GM19452 (cell line): ENCODE measurements around the gene KRT85.

Experiments used
- ATAC-seq: cut with Tn5 transposase; IDR thresholded peaks from one replicate; pipeline ENCODE4 v1.9.1; 2021; ENCODE audit not compliant: unreplicated experiment

KRT85 gene

DNA sequence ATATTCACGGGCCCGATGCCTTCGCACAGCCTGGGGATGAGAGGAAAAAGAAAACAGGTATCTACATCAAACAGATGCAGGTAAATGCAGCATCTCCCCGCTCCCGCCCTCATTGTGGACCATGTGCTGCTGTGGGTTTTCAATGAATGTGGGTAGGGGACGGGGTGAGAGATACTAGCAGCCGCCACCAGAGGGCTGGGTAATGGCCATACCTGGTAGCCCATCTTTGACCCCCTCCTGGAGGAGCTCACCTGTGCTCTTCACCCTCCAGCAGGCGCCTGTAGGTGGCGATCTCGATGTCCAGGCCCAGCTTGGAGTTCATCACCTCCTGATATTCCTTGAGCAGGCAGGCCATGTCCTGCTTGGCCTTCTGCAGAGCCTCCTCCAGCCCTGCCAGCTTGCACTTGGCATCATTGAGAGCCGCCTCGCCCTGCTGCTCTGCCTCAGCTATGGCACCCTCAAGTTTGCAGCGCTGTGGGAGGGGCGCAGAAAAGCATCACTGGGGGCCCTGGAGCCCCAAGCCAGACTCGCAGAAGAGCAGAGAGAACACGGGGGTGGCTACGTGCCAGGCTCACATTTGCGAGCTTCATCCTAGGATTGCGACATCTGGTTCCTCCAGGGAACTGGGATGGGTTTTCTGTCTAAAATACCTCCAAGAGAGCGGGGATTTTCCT, 28.6 kb upstream of the KRT85 start:
- no peak for ATAC-seq

DNA sequence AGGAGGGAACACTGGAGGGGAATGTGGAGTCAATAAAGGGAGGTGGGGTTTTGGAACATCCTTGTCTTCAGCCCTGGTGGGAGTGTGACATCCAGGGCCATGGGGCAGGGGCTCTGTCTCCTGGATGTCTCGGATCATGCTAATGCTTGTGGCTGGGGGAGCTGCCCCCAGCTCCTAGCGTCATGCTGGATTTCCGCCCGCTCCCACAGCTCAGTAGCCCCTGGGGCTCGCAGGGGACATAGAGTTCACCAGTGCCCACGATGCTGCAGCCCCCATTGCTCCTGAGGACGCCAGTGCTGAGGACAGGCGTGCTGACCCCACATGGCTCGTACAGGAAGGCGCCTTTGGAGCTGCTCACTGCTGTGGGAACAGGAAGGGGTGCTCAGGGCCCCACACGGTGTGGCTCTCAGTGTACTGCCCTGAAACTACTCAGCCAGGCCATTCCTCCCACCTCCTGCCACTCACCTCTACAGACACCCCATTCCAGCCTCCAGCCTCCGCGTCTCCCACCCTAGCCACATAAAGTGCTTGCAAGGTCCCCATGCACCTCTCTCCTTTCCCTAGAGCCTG, 27.6 kb upstream of the KRT85 start:
- ATAC-seq, result no peak

DNA sequence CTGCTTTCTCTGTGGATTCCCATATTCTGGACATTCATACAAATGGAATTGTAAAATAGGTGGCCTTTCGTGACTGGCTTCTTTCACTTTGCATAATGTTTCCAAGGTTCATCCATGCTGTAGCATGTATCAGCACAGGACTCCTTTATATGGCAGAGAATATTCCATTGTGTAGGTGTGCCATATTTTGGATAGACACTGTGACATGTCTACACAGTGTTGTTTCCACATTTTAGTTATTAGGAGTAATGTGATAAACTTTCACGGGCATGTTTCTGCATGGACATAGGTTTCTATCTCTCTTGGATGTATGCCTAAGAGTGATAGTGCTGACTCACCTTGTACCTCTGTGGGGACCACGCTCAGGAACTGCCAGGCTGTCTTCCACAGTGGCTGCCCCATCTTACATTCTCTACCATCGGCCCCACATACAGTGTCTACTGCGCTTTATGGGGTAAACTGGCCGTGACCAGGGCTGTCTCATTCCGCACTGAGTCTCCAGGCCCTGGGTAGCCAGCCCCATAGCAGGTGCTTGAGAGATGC, 25.3 kb upstream of the KRT85 start:
- no peak for ATAC-seq

DNA sequence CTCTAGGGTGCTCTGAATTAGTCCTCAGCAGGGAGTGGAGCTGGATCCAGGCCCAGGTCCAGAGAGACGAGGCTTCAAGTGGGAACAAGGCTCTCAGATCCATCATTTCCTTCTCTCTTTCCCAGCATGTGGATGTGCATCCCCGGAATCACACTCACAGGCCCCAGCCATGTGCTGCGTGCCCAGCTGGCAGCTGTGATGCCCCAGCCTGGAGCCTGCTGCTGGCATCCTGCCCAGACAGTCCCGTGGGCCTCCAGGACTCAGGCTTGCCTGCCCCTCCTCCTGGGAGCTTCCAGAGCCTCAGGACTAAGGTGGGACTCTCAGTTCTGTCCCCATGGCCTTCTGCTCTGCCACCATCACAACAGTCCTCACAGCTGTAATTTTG, 24.3 kb upstream of the KRT85 start:
- ATAC-seq, result no peak

DNA sequence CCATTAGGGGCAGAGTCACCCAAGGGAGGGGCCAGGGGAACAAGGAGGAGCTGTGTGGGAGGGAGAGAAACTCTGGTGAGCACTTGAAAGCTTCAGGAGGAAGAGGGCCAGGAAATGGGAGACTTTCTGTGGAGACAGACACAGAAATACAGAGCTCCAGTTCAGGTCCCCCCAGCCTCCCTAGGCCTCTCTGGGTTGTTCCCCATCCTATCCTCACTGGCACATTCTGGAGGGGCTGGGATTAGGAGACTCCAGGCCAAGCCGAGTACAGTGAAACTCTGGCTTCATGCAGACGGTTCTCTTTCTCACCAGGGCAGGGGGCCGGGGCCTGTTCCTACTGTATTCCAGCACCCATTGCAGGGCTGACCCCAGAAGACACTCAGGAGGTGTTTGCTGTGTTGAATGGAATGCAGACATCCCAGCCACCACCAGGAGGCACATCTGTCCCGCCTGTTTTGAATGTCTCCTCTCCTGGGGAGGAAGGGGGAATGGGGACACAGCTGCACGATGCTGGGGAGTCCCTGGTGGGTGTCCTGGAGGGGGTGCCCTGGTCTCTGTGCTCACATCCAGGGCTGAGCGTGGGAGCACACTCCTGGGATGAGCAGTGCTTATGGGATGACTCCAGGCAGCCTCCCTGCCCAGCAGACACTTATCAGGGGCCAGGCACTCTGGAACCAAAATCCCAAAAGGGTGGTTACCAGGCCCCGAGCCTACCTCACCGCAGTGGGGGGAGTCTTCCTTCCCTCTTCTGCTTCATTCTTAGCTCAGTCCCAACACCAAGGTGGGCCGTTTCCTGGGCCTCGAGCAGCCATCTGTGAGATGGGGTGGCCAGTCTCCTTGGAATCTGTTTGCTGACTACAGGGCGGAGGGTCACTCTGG, 23.7 kb upstream of the KRT85 start:
- ATAC-seq, result no peak

DNA sequence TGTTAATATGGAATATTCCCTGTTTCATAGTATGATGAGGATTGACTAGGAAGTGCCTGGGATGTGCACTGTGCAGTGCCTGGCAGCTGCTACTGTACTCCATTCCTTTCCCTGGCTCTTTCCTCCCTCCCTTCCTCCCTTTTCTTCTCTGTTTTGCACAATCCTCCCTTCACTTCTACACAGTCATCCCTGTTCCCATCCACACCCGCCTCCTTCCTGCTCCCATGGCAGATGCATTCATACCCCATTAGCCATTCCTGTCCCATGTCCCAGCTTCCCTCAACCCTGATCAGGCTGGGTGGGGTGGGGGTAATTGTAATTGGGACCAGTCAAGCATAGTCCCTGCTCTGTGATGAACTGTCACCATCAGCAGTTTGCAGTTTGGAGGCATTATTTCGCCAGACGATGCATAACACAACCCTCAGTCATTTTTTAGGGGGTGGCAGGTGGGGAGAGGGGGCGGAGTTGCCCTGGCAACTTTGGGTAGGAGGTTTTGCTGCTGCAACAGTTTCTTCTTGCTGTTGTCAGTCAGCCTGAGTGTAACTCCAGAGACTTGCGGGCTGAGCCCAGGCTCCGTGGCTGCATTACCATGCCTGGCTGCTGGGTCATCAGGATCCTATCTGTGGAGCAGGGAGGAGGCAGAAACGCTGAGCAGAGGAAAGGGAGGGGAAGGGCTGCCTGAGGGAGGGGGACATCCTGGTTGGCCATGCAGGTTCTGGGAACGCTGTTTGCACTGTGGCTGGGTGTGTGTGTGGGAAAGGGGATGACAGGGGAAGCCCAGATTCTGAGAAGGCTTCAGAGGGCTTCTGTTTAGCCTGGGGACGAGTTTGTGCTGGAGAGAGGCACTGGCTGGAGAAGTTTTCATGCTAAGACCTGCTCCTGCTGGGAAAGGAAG, 22.3 kb upstream of the KRT85 start:
- ATAC-seq, result no peak

DNA sequence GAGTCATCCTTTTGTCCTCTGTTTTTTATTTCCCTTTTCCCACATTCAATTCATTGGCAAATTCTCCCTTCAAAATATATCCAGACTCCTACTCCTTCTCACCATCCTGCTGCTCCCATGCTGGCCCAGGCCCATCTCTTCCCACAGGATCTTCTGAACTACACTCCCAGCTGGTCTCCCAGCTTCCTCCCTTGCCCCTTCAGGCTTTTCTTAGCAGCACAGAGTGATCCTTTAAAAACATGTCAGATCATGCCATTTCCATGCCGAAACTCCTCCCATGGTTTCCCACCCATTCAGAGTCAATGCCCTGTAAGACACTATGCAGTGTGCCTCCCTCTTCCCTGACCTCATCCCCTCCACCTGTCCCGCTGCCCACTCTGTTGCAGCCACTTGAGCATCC, 20.6 kb upstream of the KRT85 start:
- ATAC-seq, result no peak

DNA sequence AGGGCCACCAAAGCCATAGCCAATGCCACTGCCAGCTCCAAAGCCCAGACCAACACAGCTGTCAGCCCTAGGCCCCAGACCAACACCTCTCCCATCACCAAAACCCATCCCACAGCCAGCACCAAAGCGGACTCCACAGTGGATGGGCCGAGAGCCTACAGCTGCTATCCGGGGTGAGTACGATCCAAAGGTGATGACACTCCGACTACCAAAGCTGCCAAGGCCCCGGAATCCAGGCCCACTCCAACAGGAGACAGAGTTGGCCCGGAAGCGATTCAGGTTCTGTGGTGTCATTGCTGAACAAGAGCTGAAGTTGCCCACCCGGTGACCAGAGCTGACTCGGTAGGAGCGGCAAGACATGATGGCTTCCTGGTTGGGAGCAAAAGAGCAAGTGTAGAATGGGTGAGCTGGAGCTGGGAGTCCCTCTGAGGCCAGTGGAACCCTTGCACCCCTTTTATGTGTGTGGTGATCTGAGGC, 18.0 kb upstream of the KRT85 start, which contains the start of gene KRT84:
TSS of gene KRT84 (minus strand) at position 427 of the 477 bp plus-strand sequence. CDS start at position 360, 67 bp downstream.
- no peak for ATAC-seq

DNA sequence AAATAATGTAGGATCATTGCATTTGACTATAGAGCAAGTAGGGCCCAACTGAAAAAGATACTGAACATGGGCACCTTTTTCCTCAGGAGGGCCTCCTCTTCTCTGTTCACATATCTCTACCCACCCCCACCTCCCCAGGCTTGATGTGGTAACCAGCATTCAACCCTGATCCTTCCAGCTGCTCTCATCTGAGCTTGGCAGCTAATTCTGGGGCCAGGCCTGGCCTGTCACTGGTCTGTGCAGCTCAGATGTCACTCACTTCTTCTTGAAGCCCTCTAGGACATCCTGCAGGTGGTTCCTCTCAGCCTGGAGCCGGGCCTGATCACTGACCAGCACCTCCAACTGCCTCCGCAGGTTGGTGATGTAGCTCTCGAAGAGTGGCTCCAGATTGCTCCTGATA, 16.1 kb upstream of the KRT85 start:
- ATAC-seq, result no peak

DNA sequence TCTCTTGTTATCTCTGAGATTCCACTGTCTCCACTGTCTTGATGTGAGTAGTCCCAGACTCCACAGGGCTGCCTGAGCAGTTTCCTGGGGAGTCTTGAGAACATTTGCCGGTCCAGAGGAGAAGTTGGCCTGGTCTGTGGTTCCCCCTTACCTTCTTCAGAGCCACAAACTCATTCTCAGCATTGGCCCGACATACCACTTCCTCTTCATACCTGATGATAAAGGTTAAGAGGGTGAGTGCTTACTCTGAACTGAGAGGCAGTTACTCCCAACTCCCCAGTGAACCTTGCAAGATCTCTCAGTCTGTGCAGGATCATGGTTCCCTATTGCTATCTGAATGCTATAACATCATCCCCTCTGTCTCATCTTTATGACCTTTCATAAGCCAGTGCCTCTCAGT, 15.6 kb upstream of the KRT85 start:
- ATAC-seq, result no peak

DNA sequence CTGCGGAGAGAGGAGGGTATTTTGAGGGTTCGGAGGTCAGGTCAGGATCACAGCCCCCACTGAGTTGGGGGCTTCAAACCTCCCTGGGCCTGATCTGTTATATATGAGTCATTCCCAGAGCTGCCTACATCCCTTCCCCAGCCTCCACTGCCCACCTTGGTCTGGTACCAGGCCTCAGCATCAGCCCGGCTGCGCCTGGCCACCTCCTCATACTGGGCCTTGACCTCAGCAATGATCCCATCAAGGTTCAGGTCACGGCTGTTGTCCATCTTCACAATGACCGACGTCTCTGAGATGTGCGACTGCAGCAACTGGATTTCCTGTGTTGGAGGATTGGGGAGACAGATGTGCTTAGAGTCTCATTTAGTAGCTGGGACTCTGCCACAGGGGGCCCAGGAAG, 13.9 kb upstream of the KRT85 start:
- no peak for ATAC-seq

DNA sequence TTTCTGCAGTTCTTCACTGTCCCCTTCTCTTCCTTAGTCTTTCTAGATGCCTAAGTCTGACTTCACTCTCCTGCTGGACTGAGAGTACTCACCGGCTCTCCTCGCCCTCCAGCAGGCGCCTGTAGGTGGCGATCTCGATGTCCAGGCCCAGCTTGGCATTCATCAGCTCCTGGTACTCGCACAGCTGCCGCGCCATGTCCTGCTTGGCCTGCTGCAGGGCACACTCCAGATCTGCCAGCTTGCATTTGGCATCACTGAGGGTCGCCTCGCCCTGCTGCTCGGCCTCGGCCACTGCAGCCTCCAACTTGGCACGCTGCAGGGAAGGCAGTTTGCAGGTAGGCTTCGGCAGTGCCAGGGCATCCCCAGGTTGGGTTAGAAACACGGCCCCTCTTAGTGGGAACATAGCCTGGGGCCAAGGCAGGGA, 13.0 kb upstream of the KRT85 start:
- no peak for ATAC-seq

DNA sequence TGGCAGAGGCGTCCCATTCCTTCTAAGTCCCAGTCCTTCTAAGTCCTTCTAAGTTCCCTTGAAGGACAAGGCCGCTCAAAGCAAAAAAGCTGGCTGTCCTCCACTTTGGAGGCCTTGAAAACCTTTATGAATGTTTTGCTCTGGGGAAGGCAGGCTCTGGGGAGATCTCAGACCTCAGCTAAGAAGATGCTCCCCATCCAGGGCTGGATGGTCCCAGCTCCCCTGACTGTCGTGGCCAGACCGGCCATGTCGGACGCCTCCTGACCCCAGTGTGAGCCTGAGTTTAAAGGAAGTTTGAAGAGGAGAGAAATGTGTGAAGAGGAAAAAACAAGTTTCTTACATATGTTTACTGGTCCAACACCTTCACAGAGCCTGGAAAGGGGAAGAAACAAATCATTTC, 12.3 kb upstream of the KRT85 start:
- no peak for ATAC-seq

DNA sequence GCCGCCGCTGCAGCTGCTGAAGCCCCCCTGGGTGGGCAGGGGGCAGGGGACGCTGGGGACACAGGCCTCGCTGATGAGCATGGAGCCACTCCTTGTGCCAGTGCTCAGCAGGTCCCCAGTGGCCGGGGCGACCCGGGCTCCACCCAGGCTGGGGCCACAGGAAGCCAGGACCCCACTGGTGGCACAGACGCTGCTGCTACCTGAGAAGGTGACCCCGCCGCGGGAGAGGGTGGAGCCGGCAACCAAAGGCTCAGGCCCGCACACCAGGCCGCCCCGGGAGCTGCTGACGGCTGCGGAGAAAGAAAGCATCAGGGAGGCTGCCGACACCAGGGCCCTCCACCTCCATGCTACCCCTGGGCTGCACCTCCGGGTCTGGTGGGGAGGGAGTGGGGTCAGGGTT, 10.8 kb upstream of the KRT85 start:
- no peak for ATAC-seq

DNA sequence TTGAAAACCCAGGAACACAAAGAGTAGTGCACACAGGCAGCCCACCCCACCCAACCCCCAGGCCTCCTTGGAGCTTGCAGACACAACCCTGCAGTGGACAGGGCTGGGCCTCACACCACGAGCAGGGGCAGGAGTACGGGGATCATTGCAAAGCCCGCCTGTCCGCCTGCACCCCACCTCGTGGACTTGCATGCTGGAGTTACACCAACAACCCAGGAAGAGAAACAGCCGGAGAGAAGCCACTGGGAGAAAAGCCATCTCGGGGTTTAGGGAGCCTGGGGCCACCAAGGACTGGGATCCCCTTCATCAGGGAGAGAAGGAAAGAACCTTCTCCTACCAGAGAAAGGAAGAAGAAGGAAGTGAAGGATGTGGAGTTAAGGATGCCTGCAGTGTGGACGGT, 10.0 kb upstream of the KRT85 start:
- no peak for ATAC-seq

DNA sequence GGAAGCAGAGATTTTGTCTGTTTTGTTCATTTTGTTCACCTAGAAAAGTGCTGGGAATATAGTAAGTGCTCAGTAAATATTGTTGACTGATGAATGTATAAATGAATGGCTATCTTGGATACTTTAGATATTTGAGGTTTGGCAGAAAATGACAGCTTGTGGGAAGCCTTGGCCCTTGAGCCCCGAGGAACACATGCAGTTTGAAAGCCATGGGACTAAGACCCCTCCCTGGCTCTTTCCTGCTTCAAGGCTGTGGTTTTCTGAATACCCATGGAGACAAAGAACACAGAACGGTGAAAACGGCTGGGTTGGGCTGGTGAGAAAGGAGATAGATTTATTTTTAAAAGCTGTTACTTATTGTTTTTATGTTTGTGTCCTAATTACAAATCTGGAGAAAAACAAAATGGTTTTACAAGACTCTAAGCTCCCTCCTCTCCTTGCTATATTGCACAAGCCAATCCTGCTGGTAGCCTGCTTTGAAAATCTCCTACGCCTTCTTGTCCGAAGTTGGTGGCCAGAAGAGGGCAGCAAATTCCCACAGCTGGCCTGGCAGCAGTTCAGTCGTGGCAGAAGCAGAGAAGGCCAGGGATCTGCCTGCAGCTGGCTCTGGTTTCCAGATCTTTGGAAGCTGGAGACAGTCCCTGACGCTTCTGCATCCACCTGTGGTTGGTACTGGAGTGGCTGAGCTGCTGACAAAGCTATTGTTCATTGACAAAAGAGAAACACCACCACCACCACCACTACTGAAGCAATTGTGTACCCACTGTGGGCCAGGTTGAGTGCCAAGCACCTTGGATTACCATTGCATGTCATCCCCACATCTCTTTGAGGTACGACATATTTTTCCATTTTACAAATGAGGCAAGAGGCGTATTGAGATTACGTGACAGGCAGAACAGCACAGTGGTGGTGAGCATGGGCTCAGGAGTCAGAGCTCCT, 5.2 kb upstream of the KRT85 start:
- ATAC-seq, result no peak

DNA sequence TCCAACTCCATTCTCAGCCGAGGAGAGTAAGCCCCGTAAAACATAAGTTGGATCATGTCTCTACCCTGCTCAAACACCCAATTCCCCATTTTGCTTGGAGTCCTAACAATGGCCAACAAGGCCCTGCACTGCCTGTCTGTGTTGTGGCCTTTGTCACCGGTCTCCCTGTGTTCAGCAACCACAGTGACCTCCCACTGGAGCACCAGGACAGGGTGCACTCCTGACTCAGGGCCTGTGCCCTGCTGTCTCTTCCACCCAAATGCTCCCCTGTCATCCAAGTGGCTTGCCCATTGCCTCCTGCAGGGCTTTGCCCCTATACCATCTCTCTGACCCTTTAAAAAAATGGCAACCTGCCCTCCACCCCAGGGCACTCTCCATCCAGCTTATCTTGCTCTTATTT, 4.4 kb upstream of the KRT85 start:
- ATAC-seq, result no peak

DNA sequence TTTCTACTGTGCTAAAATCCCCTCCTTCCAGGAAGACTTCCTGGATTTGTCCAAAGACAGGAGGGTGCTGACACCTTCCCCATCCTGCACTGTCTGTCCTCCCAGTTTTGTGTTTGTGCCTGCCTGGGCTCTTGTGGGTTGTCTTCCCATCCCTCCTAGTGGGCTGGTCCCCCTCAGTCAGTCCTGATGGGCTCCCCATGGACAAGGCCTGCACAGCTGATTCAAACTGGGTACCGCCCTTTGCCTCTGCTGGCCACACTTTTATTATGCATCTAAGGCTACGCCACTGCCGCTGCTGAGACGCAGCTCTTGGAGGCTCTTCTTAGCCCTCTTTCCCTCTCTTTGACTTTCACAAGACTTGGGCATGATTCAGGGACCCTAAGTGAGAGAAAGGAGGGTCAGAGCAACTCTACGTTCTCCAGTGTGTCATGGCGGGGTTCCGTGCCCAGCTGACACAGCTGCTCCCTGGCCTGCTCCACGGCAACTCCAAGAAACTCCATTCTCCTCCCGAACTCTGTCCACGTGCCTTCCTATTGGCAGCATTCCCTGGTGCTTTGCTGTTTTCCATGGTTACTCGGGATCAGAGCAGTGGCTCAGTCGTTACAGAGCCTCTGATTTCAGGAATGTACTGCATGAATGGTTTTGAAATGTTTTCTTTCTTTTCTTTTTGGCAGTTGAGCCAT, 3.8 kb upstream of the KRT85 start:
- no peak for ATAC-seq

DNA sequence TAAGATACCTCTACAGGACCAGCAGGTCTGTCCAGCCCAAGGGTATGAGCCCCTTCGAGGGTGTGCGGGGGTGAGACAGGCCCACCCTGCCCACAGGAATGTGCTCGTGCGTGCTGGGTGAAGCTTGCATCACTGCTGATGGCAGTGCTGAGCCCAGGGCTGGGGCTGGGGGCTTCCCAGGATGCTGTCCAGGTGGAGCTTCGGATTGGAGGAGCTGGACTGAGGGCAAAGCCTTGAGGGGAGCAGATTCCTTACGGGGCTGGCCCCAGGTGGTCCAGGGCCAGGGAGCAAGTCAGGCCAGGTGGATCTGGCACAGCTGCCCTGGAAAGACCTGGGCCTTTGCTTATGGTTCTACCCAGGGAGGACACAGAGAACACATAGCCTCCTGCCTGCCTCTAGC, 2.5 kb upstream of the KRT85 start:
- no peak for ATAC-seq
